ENCODE data around the gene KLHL25. TPM values are rescaled to one million over a fixed set of nuclear protein-coding genes. Genes with fewer than 3 reads are reported as not detected.

The KLHL25 gene
- total and polyA plus RNA-seq, 2 of the 13 experiments (the other 11 are each of a cell fraction or from before 2014, with no cell fraction given) = 3.7 to 8.2 TPM

DNA sequence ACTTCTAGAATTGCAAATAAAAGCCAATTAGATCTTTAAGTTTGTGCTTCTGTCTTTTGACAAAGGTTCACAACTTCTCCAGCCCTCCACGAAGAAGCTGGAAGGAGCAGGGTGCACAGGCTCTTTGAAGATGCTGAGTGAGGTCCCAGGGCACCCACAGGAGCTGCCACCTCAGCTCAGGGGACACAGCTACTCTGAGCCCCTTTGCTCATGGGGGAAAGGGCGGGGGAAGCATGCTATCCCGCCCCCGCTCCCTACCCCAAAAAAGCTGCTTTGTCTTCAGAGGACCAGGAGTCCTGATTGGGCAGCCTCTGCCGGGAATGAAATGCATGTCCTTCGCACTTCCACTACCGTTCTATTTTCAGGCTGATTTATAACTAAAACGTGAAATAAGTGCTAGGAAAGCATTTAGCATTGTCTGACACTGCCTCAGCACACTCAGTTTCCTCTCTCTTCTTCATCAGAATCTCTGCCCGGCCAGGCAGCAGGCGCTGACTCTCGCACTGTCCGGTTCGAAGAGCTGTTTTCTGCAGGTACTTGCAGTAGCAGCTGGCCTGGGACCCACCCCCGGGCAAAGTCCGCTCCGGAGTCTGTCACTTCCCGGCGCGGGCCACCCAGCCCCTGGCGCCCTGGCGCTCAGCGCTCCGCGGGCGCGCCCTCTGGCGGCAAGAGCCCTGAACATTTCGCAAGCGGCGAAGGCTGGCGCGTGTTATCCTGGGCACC is 45.5 kb upstream of the KLHL25 start (continued):
- TF ChIP-seq ZNF3 (CRISPR knock-in tag; IDR thresholded peaks at IDR 0.05) (no peak), CAMTA2 (CRISPR knock-in tag; IDR thresholded peaks at IDR 0.05; ENCODE audit: borderline replicate concordance) (no peak), HOXA9 (CRISPR knock-in tag; IDR thresholded peaks at IDR 0.05; ENCODE audit: borderline replicate concordance) (no peak), SMYD3 (CRISPR knock-in tag; IDR thresholded peaks at IDR 0.05) (no peak), EP300 (IDR thresholded peaks at IDR 0.05; ENCODE audit: low read depth in 2 of 2, low read length in 2 of 2) (peak in 1 of 2 experiments; percentile 60; a peak in 2 of 4 replicates), EP300 (CRISPR knock-in tag; IDR thresholded peaks at IDR 0.05; ENCODE audit: borderline replicate concordance) (peak; percentile 64; the same call in 1 of the 2 replicates), HDAC2 (CRISPR knock-in tag; IDR thresholded peaks at IDR 0.05) (peak; percentile 86; the same call in 1 of the 2 replicates), ZFAT (CRISPR knock-in tag; conservative IDR thresholded peaks at IDR 0.05) (no peak), GPN1 (CRISPR knock-in tag; IDR thresholded peaks at IDR 0.05; ENCODE audit: borderline replicate concordance) (no peak), GABPB1 (CRISPR knock-in tag; IDR thresholded peaks at IDR 0.05) (peak; percentile 87)
- TF ChIP-seq, protein P1, sequence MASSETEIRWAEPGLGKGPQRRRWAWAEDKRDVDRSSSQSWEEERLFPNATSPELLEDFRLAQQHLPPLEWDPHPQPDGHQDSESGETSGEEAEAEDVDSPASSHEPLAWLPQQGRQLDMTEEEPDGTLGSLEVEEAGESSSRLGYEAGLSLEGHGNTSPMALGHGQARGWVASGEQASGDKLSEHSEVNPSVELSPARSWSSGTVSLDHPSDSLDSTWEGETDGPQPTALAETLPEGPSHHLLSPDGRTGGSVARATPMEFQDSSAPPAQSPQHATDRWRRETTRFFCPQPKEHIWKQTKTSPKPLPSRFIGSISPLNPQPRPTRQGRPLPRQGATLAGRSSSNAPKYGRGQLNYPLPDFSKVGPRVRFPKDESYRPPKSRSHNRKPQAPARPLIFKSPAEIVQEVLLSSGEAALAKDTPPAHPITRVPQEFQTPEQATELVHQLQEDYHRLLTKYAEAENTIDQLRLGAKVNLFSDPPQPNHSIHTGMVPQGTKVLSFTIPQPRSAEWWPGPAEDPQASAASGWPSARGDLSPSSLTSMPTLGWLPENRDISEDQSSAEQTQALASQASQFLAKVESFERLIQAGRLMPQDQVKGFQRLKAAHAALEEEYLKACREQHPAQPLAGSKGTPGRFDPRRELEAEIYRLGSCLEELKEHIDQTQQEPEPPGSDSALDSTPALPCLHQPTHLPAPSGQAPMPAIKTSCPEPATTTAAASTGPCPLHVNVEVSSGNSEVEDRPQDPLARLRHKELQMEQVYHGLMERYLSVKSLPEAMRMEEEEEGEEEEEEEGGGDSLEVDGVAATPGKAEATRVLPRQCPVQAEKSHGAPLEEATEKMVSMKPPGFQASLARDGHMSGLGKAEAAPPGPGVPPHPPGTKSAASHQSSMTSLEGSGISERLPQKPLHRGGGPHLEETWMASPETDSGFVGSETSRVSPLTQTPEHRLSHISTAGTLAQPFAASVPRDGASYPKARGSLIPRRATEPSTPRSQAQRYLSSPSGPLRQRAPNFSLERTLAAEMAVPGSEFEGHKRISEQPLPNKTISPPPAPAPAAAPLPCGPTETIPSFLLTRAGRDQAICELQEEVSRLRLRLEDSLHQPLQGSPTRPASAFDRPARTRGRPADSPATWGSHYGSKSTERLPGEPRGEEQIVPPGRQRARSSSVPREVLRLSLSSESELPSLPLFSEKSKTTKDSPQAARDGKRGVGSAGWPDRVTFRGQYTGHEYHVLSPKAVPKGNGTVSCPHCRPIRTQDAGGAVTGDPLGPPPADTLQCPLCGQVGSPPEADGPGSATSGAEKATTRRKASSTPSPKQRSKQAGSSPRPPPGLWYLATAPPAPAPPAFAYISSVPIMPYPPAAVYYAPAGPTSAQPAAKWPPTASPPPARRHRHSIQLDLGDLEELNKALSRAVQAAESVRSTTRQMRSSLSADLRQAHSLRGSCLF (CRISPR knock-in tag; IDR thresholded peaks at IDR 0.05; ENCODE audit: borderline replicate concordance) = 0 out of 2 replicates have a peak, but pooled peaks have one; percentile 33
- TF ChIP-seq, protein P2, sequence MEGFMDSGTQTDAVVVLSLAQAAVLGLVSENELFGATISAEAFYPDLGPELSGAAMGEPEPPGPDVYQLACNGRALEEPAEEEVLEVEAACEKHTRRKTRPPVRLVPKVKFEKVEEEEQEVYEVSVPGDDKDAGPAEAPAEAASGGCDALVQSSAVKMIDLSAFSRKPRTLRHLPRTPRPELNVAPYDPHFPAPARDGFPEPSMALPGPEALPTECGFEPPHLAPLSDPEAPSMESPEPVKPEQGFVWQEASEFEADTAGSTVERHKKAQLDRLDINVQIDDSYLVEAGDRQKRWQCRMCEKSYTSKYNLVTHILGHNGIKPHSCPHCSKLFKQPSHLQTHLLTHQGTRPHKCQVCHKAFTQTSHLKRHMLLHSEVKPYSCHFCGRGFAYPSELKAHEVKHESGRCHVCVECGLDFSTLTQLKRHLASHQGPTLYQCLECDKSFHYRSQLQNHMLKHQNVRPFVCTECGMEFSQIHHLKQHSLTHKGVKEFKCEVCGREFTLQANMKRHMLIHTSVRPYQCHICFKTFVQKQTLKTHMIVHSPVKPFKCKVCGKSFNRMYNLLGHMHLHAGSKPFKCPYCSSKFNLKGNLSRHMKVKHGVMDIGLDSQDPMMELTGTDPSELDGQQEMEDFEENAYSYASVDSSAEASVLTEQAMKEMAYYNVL (CRISPR knock-in tag; IDR thresholded peaks at IDR 0.05; ENCODE audit: borderline replicate concordance) = peak; percentile 73; the same call in 1 of the 2 replicates
- TF ChIP-seq, protein P3, sequence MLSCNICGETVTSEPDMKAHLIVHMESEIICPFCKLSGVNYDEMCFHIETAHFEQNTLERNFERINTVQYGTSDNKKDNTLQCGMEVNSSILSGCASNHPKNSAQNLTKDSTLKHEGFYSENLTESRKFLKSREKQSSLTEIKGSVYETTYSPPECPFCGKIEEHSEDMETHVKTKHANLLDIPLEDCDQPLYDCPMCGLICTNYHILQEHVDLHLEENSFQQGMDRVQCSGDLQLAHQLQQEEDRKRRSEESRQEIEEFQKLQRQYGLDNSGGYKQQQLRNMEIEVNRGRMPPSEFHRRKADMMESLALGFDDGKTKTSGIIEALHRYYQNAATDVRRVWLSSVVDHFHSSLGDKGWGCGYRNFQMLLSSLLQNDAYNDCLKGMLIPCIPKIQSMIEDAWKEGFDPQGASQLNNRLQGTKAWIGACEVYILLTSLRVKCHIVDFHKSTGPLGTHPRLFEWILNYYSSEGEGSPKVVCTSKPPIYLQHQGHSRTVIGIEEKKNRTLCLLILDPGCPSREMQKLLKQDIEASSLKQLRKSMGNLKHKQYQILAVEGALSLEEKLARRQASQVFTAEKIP (CRISPR knock-in tag; IDR thresholded peaks at IDR 0.05; ENCODE audit: borderline replicate concordance) = no peak
- TF ChIP-seq, protein P4, sequence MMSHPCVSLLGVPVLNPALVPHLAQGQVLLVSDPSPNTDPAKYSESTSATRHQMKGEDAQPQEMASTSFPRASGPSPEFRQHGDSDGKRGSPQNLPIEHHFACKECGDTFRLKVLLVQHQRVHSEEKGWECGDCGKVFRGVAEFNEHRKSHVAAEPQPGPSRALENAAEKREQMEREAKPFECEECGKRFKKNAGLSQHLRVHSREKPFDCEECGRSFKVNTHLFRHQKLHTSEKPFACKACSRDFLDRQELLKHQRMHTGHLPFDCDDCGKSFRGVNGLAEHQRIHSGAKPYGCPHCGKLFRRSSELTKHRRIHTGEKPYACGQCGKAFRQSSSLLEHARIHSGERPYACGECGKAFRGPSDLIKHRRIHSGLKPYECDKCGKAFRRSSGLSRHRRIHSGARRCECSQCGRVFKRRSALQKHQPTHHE (CRISPR knock-in tag; IDR thresholded peaks at IDR 0.05; ENCODE audit: borderline replicate concordance) = no peak
- TF ChIP-seq, protein P5, sequence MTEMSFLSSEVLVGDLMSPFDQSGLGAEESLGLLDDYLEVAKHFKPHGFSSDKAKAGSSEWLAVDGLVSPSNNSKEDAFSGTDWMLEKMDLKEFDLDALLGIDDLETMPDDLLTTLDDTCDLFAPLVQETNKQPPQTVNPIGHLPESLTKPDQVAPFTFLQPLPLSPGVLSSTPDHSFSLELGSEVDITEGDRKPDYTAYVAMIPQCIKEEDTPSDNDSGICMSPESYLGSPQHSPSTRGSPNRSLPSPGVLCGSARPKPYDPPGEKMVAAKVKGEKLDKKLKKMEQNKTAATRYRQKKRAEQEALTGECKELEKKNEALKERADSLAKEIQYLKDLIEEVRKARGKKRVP (CRISPR knock-in tag; IDR thresholded peaks at IDR 0.05) = peak in 1 of 2 experiments; percentile 62; a peak in 1 of 4 replicates

Measured in HepG2 (cell line).